Calu3 (cell line): ENCODE data around the gene PPFIA1. TPM values are rescaled to one million over a fixed set of nuclear protein-coding genes. Genes with fewer than 3 reads are reported as not detected.

Experiments
- BruUV-seq: library from RNA; stranded (reverse); fragments of 400-500 nt; replicated peaks from 2 replicates; lab custom pipeline; 2021; lab: Mats Ljungman, UMichigan
- CTCF ChIA-PET: fragments of 300-600 bp; sonication (Branson Sonifier 250); formaldehyde crosslinking; loops from one replicate; lab custom pipeline; 2022; ENCODE audit warnings: antibody characterized with exemption; lab: Charles Lee
- DNase-seq: peaks from one replicate; pipeline ENCODE4 v3.0.0; 2022
- H3K27ac Mint-ChIP-seq: one replicate; pipeline ENCODE4 v1.8.0; 2022; ENCODE audit warnings: mixed read lengths; ENCODE audit not compliant: unreplicated experiment
- H3K27me3 Mint-ChIP-seq: one replicate; pipeline ENCODE4 v1.8.0; 2022; ENCODE audit warnings: mixed read lengths; ENCODE audit not compliant: unreplicated experiment
- H3K36me3 Mint-ChIP-seq: one replicate; pipeline ENCODE4 v1.8.0; 2022; ENCODE audit warnings: mild to moderate bottlenecking, moderate library complexity, mixed read lengths; ENCODE audit not compliant: insufficient read depth, unreplicated experiment
- H3K4me1 Mint-ChIP-seq: one replicate; pipeline ENCODE4 v1.8.0; 2022; ENCODE audit warnings: mild to moderate bottlenecking, low read depth, mixed read lengths; ENCODE audit not compliant: unreplicated experiment
- H3K4me3 Mint-ChIP-seq: one replicate; pipeline ENCODE4 v1.8.0; 2022; ENCODE audit warnings: mild to moderate bottlenecking, low read depth, moderate library complexity, mixed read lengths; ENCODE audit not compliant: unreplicated experiment
- H3K9me3 Mint-ChIP-seq: one replicate; pipeline ENCODE4 v1.8.0; 2022; ENCODE audit warnings: low read depth, mixed read lengths; ENCODE audit not compliant: unreplicated experiment
- intact Hi-C: fragments of 100-400 bp; cut with micrococcal nuclease; formaldehyde crosslinking; loops from one replicate; pipeline ENCODE4 v1.10.0; 2022; ENCODE audit not compliant: unreplicated experiment
- total RNA-seq: library from RNA; stranded (reverse); gene quantifications from 2 replicates; pipeline ENCODE4 v1.2.3, GENCODE V29; 2022
- TF ChIP-seq, protein P1 (sequence below): fragments of 200-600 bp; IDR thresholded peaks from one replicate; pipeline ENCODE4 v1.8.0; 2022; ENCODE audit warnings: antibody characterized with exemption; ENCODE audit not compliant: unreplicated experiment

Gene PPFIA1
- total RNA-seq, 1 experiment from 2014 or later = 84.0 TPM

DNA sequence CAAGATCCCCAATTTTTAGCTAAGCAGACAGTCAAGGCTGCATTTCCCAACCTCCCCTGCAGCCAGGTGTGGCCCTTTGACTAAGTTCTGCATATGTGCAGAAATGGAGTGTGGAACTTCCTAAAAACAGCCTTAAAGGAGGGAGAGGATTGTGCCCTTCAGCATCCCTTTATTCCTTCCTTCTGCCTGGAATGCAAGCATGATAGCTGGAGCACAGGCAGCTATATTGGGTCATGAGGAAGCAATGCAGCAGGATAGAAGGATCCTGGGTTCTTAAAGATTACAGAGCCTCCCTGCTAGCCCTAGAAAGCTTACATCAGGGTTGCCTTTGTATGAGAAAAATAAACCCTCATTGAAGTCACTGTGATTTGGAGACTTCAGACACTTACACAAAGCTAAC, 37.5 kb upstream of the PPFIA1 start:
- CTCF ChIA-PET = interaction anchor here (0.6 to 1.4 kb wide), 4 partner anchors 22 to 183 kb away, joined by 3 read pairs; no protein-coding TSS in a partner anchor
- peaks cover 15% of the 10 kb centered on the region for H3K4me1 Mint-ChIP-seq
- BruUV-seq = no TSS peak
- intact Hi-C loops = loop anchor here (5.0 kb wide), 1 partner anchor 39 kb away; the partner anchor contains the start of gene PPFIA1
- H3K27ac Mint-ChIP-seq = peak overlapping the region; percentile 91
- TF ChIP-seq, protein P1, sequence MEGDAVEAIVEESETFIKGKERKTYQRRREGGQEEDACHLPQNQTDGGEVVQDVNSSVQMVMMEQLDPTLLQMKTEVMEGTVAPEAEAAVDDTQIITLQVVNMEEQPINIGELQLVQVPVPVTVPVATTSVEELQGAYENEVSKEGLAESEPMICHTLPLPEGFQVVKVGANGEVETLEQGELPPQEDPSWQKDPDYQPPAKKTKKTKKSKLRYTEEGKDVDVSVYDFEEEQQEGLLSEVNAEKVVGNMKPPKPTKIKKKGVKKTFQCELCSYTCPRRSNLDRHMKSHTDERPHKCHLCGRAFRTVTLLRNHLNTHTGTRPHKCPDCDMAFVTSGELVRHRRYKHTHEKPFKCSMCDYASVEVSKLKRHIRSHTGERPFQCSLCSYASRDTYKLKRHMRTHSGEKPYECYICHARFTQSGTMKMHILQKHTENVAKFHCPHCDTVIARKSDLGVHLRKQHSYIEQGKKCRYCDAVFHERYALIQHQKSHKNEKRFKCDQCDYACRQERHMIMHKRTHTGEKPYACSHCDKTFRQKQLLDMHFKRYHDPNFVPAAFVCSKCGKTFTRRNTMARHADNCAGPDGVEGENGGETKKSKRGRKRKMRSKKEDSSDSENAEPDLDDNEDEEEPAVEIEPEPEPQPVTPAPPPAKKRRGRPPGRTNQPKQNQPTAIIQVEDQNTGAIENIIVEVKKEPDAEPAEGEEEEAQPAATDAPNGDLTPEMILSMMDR = no peak
- peak overlapping the region; percentile 43 for H3K4me3 Mint-ChIP-seq
- no peaks in the 10 kb centered on the region for H3K27me3 Mint-ChIP-seq
- no peak for DNase-seq
- H3K9me3 Mint-ChIP-seq = no peaks in the 10 kb centered on the region
- H3K36me3 Mint-ChIP-seq = peaks cover 6% of the 10 kb centered on the region

GRCh38 chr11:70233511-70233934, 37.0 kb upstream of the PPFIA1 start:
- intact Hi-C loops = loop anchor here (5.0 kb wide), 1 partner anchor 39 kb away; the partner anchor contains the start of gene PPFIA1
- H3K27ac Mint-ChIP-seq = peak overlapping the region; percentile 91
- BruUV-seq = no TSS peak

GRCh38 chr11:70233962-70234361, 36.5 kb upstream of the PPFIA1 start:
- CTCF ChIA-PET = interaction anchor here (1.1 to 1.4 kb wide), 2 partner anchors 23 to 100 kb away, joined by 3 read pairs; no protein-coding TSS in a partner anchor
- DNase-seq = no peak
- intact Hi-C loops = loop anchor here (5.0 kb wide), 1 partner anchor 38 kb away; the partner anchor contains the start of gene PPFIA1
- TF ChIP-seq, protein P1 = no peak
- no peaks in the 10 kb centered on the region for H3K27me3 Mint-ChIP-seq
- peaks cover 15% of the 10 kb centered on the region for H3K4me1 Mint-ChIP-seq
- H3K27ac Mint-ChIP-seq = peak overlapping the region; percentile 91
- no peaks in the 10 kb centered on the region for H3K9me3 Mint-ChIP-seq
- BruUV-seq = TSS peak; percentile 72
- peaks cover 6% of the 10 kb centered on the region for H3K36me3 Mint-ChIP-seq
- peak overlapping the region; percentile 43 for H3K4me3 Mint-ChIP-seq

More at GRCh38 chr11:70233511-70233934, 37.0 kb upstream of the PPFIA1 start:
- H3K4me3 Mint-ChIP-seq = peak overlapping the region; percentile 43
- CTCF ChIA-PET = interaction anchor here (0.6 to 1.4 kb wide), 3 partner anchors 22 to 183 kb away, joined by 3 read pairs; no protein-coding TSS in a partner anchor
- H3K9me3 Mint-ChIP-seq = no peaks in the 10 kb centered on the region
- peak; percentile 86 for DNase-seq
- TF ChIP-seq, protein P1 = no peak
- H3K36me3 Mint-ChIP-seq = peaks cover 6% of the 10 kb centered on the region
- H3K27me3 Mint-ChIP-seq = no peaks in the 10 kb centered on the region
- peaks cover 15% of the 10 kb centered on the region for H3K4me1 Mint-ChIP-seq

DNA sequence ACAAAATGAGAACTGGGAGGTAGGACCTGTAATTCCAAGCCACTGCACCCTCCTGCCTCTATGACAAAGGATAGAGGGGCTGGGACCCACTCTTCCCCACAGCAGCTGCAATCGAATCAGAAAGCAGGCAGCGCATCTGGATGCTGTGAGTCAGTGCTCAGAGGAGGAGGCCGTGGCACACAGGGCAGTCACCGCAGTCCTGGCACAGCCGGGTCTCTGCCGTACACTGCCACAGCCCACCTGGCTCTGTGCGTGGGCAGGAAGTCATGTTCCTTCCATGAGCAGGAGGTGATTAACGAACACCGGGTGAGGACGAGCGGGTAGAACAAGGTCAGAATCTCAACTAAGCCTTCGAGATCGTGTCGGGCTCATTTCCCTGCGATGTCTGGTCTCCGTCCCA, 30.2 kb upstream of the PPFIA1 start:
- CTCF ChIA-PET = interaction anchor here (0.5 kb wide), 1 partner anchor 498 kb away, joined by 5 read pairs; no protein-coding TSS in a partner anchor
- Mint-ChIP-seq H3K27me3 (peaks cover 16% of the 10 kb centered on the region), H3K4me3 (no peak overlapping the region), H3K4me1 (peaks cover 19% of the 10 kb centered on the region), H3K36me3 (no peaks in the 10 kb centered on the region), H3K27ac (no peak overlapping the region), H3K9me3 (peaks cover 6% of the 10 kb centered on the region)
- TF ChIP-seq, protein P1 = no peak
- BruUV-seq = no TSS peak
- intact Hi-C loops = no loop called here
- DNase-seq = no peak
